SK-N-MC (cell line): ENCODE data around the gene RPGRIP1L.

Experiments
- EZH2 ChIP-seq: fragments of 200-600 bp; sonication (generic); IDR thresholded peaks from one replicate; pipeline ENCODE4 v1.6.1; 2017; ENCODE audit warnings: antibody characterized with exemption
- FOXP2 ChIP-seq: optimal IDR thresholded peaks from 2 replicates; pipeline ENCODE3; 2011; ENCODE audit warnings: mild to moderate bottlenecking, moderate library complexity; ENCODE audit not compliant: insufficient read depth; ENCODE audit errors: extremely low read length, control extremely low read depth
- POLR2AphosphoS5 ChIP-seq: IDR thresholded peaks from 2 replicates; pipeline ENCODE4 v1.6.1; 2012; ENCODE audit warnings: mild to moderate bottlenecking, low read depth, low read length, borderline replicate concordance

DNA sequence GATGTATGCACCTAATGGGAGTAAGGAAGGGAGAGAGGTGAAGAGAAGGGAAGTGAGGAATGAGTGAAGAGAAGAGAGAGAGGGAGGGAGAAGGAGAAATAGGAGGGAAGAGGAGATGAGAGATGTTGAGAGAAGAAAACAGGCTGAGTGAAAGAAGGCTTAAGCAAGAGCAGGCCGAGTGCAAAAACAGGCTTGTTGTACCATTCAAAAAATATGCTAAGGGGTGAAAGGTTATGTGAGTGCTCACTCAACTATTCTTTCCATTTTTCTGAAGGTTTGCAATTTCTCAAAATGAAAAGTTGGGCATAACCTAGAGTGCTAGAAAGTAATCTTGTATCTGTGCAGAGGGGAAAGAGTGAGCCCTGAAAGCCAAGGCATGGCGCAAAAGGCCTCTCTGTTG lies 22.9 kb downstream of the RPGRIP1L start:
- TF ChIP-seq EZH2, result no peak
- no peak for TF ChIP-seq FOXP2
- TF ChIP-seq POLR2AphosphoS5, result no peak
